GM19463 (cell line): ENCODE measurements around the gene MIF.

Experiments
- ATAC-seq: cut with Tn5 transposase; IDR thresholded peaks from one replicate; pipeline ENCODE4 v1.9.1; 2021; ENCODE audit warnings: mild to moderate bottlenecking, moderate library complexity; ENCODE audit not compliant: unreplicated experiment

MIF gene

GRCh38 chr22:23875801-23876200 is 18.4 kb upstream of the MIF start:
- no peak for ATAC-seq

- ATAC-seq = no peak
These were observed 16.6 kb upstream of the MIF start for GRCh38 chr22:23877566-23877965.

GRCh38 chr22:23878219-23878618 is 16.0 kb upstream of the MIF start:
- ATAC-seq = no peak

- no peak for ATAC-seq
These were observed 11.8 kb upstream of the MIF start for GRCh38 chr22:23882370-23882769.

- no peak for ATAC-seq
These were observed 10.5 kb upstream of the MIF start for GRCh38 chr22:23883658-23884057.

DNA sequence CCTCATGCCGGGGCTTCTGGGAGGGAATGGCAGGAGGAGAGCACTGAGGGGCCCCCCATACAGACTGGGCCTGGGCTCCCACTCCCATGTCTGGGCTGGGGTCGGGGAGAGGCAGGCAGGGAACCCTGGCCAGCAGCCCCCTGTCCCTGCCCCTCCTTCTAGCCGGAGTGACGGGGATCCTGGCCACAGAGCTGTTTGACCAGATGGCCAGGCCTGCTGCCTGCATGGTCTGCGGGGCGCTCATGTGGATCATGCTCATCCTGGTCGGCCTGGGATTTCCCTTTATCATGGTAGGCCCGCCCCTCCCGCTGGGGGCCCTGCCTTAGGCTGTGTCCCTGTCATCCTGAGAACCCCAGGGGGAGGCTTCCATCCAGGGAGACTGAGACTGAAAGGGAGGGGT is 10.0 kb upstream of the MIF start:
- no peak for ATAC-seq

- ATAC-seq = no peak
These were observed 5.4 kb upstream of the MIF start for GRCh38 chr22:23888615-23889401.

- no peak for ATAC-seq
These were observed 4.6 kb upstream of the MIF start for GRCh38 chr22:23889620-23890019.

- ATAC-seq = no peak
These were observed 2.5 kb upstream of the MIF start for GRCh38 chr22:23891726-23892125.

GRCh38 chr22:23892130-23892529 is 2.1 kb upstream of the MIF start:
- ATAC-seq = no peak

DNA sequence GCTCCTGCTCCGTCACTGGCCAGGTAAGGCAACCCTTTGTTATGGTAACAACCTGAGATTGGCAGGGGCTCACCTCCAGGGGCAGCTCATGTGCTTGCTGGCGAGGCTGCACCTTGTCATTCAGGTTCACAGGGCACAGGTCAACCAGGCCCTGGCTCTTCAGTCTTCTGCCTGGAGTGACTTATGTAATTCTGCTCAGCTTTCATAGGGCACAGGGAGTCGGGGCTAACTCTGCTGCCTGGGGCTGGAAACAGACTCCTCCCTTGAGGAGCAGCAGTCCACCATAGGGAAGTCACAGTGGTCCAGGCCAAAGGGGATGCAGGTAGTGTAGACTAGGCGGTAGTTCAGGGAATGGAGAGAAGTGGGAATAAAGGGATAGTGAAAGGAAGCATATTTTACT is 1.5 kb upstream of the MIF start:
- ATAC-seq = no peak

GRCh38 chr22:23893121-23893944 is 850 bp upstream of the MIF start:
- no peak for ATAC-seq

- peak; percentile 16 for ATAC-seq
These were observed 771 bp downstream of the MIF start for GRCh38 chr22:23894710-23895598.

- ATAC-seq = no peak
These were observed 1.5 kb downstream of the MIF start for GRCh38 chr22:23895599-23896144.

DNA sequence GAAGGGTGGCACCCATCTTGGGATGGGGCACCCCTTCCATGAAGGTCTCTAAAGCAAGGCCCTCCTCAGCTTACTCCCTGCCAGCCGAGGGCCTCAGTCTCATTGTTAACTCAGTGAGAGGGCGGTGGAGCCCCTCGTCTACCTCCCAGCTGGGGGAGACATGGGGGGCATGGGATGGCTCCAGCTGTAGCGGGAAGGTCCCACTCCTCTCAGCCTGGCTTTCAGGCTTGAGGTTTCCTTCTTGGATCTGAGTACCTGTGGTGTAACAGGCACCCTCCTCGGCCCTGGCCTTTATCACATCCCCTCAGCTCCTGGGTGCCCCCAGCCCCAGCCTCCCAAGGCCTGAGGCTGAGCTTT is 2.0 kb downstream of the MIF start:
- no peak for ATAC-seq

- ATAC-seq = no peak
These were observed 2.5 kb downstream of the MIF start for GRCh38 chr22:23896523-23897186.

DNA sequence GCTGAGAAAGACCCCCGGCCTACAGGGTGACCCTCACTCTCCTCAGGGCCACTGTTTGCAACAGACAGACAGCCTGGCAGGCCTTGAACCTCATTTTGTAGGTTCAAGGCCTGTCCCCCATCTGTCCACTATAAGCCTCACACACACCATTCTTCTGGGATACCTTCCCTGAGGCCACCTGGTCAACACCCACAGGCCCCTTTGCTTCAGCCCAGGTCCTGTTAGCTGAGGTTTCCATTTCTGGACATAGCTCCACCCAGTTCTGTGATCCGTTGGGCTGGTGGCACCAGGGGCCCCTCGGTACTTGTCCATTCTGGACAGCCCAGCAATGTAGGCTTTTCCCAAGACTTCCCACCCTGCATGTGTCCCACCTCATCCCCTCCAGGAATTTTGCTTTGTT is 3.1 kb downstream of the MIF start:
- ATAC-seq = no peak

- no peak for ATAC-seq
These were observed 4.1 kb downstream of the MIF start for GRCh38 chr22:23898006-23898974.

GRCh38 chr22:23899042-23899745 is 5.0 kb downstream of the MIF start:
- no peak for ATAC-seq
